K562 (cell line): ENCODE data around the gene THADA. TPM values are rescaled to one million over a fixed set of nuclear protein-coding genes. Genes with fewer than 3 reads are reported as not detected.

Source experiments
- C11orf30 ChIP-seq: fragments of 450-650 bp; IDR thresholded peaks from 2 replicates; pipeline ENCODE4 v1.6.1; 2016; ENCODE audit warnings: low read depth, mild to moderate bottlenecking
- EP400 ChIP-seq: fragments of 450-650 bp; IDR thresholded peaks from 2 replicates; pipeline ENCODE4 v1.6.1; 2017; ENCODE audit warnings: antibody characterized with exemption, mild to moderate bottlenecking, moderate library complexity
- FOXK2 ChIP-seq, 2 experiments: fragments of 450-650 bp; IDR thresholded peaks in 1 of 2; conservative IDR thresholded peaks in 1 of 2; 2 replicates each; pipeline ENCODE4 v1.6.1; 2016; ENCODE audit warnings: low read depth in 2 of 2, mild to moderate bottlenecking in 1 of 2
- HIVEP1 ChIP-seq: fragments of 250-450 bp; sonication (Bioruptor Pico); IDR thresholded peaks from 2 replicates; pipeline ENCODE4 v1.4.0; 2020; ENCODE audit warnings: mild to moderate bottlenecking
- L3MBTL2 ChIP-seq: fragments of 450-650 bp; IDR thresholded peaks from 2 replicates; pipeline ENCODE4 v1.6.1; 2016; ENCODE audit warnings: mild to moderate bottlenecking, moderate library complexity
- LARP7 ChIP-seq: fragments of 450-650 bp; IDR thresholded peaks from 2 replicates; pipeline ENCODE4 v1.6.1; 2016
- MTA2 ChIP-seq: fragments of 450-650 bp; IDR thresholded peaks from 2 replicates; pipeline ENCODE4 v1.6.1; 2016; ENCODE audit warnings: low read depth
- NBN ChIP-seq: fragments of 450-650 bp; IDR thresholded peaks from 2 replicates; pipeline ENCODE4 v1.6.1; 2016; ENCODE audit warnings: low read depth, mild to moderate bottlenecking
- NFATC3 ChIP-seq: fragments of 450-650 bp; IDR thresholded peaks from 2 replicates; pipeline ENCODE4 v1.6.1; 2017; ENCODE audit warnings: mild to moderate bottlenecking
- RBM34 ChIP-seq: fragments of 200-400 bp; formaldehyde crosslinking; IDR thresholded peaks from 2 replicates; pipeline ENCODE4 v1.6.1; 2018; ENCODE audit warnings: low read length, borderline replicate concordance; ENCODE audit not compliant: insufficient read depth
- TAF1 ChIP-seq: IDR thresholded peaks from 2 replicates; pipeline ENCODE4 v1.6.1; 2011; ENCODE audit warnings: mild to moderate bottlenecking, low read length, moderate library complexity; ENCODE audit not compliant: insufficient read depth, control insufficient read depth, severe bottlenecking; ENCODE audit errors: extremely low read depth
- ZKSCAN1 ChIP-seq: fragments of 150-350 bp; IDR thresholded peaks from 2 replicates; pipeline ENCODE4 v1.6.1; 2016; ENCODE audit warnings: low read depth, low read length
- ZNF583 ChIP-seq: fragments of 250-450 bp; sonication (Bioruptor Pico); IDR thresholded peaks from 2 replicates; pipeline ENCODE4 v1.4.0; 2020
- ZNF584 ChIP-seq: fragments of 200-800 bp; sonication (Bioruptor generic); IDR thresholded peaks from 2 replicates; pipeline ENCODE4 v1.6.1; 2016; ENCODE audit warnings: low read depth, mild to moderate bottlenecking, missing genetic modification characterization, missing compliant biosample characterization
- ZNF77 ChIP-seq: fragments of 250-450 bp; sonication (Bioruptor Pico); IDR thresholded peaks from 2 replicates; pipeline ENCODE4 v1.5.0; 2020
- polyA plus RNA-seq, 8 experiments: library from polyadenylated mRNA; depleted of rRNA in 4 of 8; stranded (reverse) in 5 of 8; unstranded in 3 of 8; fragments of >200 nt; fragmentation: Nextera tagmentation in 2 of 8; fragmentation: Illumina TruSeq in 1 of 8; extraction: Ambion mirVana in 2 of 8; extraction: Trizol in 1 of 8; gene quantifications; 2 replicates each; pipeline versions ENCODE4 v1.2.1 to v1.2.3, GENCODE V29; 2011 to 2014; ENCODE audit warnings: inconsistent platforms in 1 of 8, missing spikeins in 1 of 8
- total RNA-seq, 7 experiments: library from RNA; depleted of rRNA in 6 of 7; stranded (reverse); fragments of >200 nt in 6 of 7; fragmentation: Illumina TruSeq in 2 of 7; extraction: Trizol in 2 of 7; gene quantifications; 2 replicates each; pipeline versions ENCODE4 v1.2.1 to v1.2.3, GENCODE V29; 2011 to 2021; ENCODE audit warnings: low replicate concordance in 1 of 7
- TF ChIP-seq, protein P1 (sequence below): fragments of 450-650 bp; formaldehyde crosslinking; conservative IDR thresholded peaks from 2 replicates; pipeline ENCODE4 v1.4.0; 2022; ENCODE audit warnings: mild to moderate bottlenecking, missing genetic modification characterization
- TF ChIP-seq, protein P2 (sequence below): fragments of 450-650 bp; IDR thresholded peaks from 2 replicates; pipeline ENCODE4 v1.6.1; 2016; ENCODE audit warnings: borderline replicate concordance
- TF ChIP-seq, protein P3 (sequence below): sonication (generic); formaldehyde crosslinking; IDR thresholded peaks from 2 replicates; pipeline ENCODE4 v1.8.0; 2022; ENCODE audit warnings: missing genetic modification reagents, mild to moderate bottlenecking, moderate library complexity, borderline replicate concordance
- TF ChIP-seq, protein P4 (sequence below): fragments of 250-450 bp; sonication (Bioruptor Pico); IDR thresholded peaks from 2 replicates; pipeline ENCODE4 v1.5.0; 2021
- TF ChIP-seq, protein P5 (sequence below): sonication (generic); formaldehyde crosslinking; IDR thresholded peaks from 2 replicates; pipeline ENCODE4 v1.8.1; 2023; ENCODE audit warnings: mild to moderate bottlenecking, missing genetic modification reagents
- TF ChIP-seq, protein P6 (sequence below): fragments of 250-450 bp; sonication (Bioruptor Pico); IDR thresholded peaks from 2 replicates; pipeline ENCODE4 v1.8.0; 2021; ENCODE audit warnings: borderline replicate concordance, mild to moderate bottlenecking, moderate library complexity; ENCODE audit not compliant: poor library complexity, severe bottlenecking

The THADA gene
- total and polyA plus RNA-seq, 9 of the 15 experiments (the other 6 are each of a cell fraction or from before 2014, with no cell fraction given): 17.8 to 34.7 (median 31.9) TPM

DNA sequence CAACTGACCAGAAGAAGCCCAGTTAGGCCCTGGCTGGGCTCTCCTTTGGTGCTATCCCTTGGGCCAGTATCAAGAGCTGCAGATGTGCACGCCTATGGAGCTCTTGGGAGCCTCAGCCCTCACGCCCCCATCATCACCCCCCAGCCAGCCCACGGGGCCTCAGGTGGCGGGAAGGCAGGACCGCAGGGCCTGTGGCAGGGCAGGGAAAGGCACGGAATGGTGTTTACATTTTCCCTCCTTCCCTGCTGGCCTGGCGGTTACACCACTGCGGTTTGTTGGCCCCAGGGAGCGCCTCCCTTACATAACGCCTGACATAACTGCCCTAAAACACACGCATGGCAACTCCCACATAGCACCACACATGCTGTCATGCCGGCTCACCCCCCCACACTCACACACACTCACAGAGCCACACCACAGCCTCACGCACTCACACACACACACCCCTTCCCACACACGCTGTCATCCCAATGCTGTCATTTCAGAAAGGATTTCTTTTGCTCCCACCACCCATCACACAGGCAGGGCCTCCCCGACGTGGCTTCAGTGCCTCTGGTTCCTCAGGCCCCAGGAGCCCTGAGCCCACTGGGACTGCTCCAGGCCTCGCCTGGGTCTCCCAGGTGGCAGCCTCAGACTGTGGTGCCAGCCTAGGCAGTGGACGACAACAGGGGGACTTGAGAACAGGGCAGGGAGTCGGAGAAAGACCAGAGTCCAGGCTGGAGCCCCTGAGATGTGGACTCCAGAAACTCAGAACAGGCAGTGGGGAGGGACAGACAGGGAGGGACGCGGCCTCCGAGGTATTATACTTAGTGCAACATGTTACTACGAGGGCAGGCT lies 385.2 kb downstream of the THADA start (continued):
- no peak for TF ChIP-seq NFATC3
- TF ChIP-seq ZNF77: no peak
- TF ChIP-seq, protein P1, sequence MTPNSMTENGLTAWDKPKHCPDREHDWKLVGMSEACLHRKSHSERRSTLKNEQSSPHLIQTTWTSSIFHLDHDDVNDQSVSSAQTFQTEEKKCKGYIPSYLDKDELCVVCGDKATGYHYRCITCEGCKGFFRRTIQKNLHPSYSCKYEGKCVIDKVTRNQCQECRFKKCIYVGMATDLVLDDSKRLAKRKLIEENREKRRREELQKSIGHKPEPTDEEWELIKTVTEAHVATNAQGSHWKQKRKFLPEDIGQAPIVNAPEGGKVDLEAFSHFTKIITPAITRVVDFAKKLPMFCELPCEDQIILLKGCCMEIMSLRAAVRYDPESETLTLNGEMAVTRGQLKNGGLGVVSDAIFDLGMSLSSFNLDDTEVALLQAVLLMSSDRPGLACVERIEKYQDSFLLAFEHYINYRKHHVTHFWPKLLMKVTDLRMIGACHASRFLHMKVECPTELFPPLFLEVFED (CRISPR knock-in tag): peak; percentile 82
- TF ChIP-seq, protein P2, sequence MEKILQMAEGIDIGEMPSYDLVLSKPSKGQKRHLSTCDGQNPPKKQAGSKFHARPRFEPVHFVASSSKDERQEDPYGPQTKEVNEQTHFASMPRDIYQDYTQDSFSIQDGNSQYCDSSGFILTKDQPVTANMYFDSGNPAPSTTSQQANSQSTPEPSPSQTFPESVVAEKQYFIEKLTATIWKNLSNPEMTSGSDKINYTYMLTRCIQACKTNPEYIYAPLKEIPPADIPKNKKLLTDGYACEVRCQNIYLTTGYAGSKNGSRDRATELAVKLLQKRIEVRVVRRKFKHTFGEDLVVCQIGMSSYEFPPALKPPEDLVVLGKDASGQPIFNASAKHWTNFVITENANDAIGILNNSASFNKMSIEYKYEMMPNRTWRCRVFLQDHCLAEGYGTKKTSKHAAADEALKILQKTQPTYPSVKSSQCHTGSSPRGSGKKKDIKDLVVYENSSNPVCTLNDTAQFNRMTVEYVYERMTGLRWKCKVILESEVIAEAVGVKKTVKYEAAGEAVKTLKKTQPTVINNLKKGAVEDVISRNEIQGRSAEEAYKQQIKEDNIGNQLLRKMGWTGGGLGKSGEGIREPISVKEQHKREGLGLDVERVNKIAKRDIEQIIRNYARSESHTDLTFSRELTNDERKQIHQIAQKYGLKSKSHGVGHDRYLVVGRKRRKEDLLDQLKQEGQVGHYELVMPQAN: peak; percentile 46; the same call in 1 of the 2 replicates
- peak; percentile 90 to 96 for TF ChIP-seq FOXK2 (conservative IDR thresholded peaks at IDR 0.05 in 1 of 2, IDR thresholded peaks at IDR 0.05 in 1 of 2; ENCODE audit: low read depth in 2 of 2)
- TF ChIP-seq LARP7: peak; percentile 83
- TF ChIP-seq MTA2: peak; percentile 44
- no peak for TF ChIP-seq ZKSCAN1
- no peak for TF ChIP-seq RBM34
- TF ChIP-seq TAF1: peak; percentile 22
- peak; percentile 68; the same call in 1 of the 2 replicates for TF ChIP-seq L3MBTL2
- TF ChIP-seq ZNF583 (CRISPR knock-in tag): no peak; the same call in 1 of the 2 replicates
- TF ChIP-seq, protein P3, sequence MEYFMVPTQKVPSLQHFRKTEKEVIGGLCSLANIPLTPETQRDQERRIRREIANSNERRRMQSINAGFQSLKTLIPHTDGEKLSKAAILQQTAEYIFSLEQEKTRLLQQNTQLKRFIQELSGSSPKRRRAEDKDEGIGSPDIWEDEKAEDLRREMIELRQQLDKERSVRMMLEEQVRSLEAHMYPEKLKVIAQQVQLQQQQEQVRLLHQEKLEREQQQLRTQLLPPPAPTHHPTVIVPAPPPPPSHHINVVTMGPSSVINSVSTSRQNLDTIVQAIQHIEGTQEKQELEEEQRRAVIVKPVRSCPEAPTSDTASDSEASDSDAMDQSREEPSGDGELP: peak; percentile 84
- no peak for TF ChIP-seq HIVEP1 (CRISPR knock-in tag)
- TF ChIP-seq NBN: 0 out of 2 replicates have a peak, but pooled peaks have one; percentile 47
- 0 out of 2 replicates have a peak, but pooled peaks have one; percentile 44 for TF ChIP-seq ZNF584 (CRISPR knock-in tag)
- TF ChIP-seq, protein P4, sequence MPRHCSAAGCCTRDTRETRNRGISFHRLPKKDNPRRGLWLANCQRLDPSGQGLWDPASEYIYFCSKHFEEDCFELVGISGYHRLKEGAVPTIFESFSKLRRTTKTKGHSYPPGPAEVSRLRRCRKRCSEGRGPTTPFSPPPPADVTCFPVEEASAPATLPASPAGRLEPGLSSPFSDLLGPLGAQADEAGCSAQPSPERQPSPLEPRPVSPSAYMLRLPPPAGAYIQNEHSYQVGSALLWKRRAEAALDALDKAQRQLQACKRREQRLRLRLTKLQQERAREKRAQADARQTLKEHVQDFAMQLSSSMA (CRISPR knock-in tag): no peak
- peak; percentile 54 for TF ChIP-seq EP400
- TF ChIP-seq C11orf30: no peak
- TF ChIP-seq, protein P5, sequence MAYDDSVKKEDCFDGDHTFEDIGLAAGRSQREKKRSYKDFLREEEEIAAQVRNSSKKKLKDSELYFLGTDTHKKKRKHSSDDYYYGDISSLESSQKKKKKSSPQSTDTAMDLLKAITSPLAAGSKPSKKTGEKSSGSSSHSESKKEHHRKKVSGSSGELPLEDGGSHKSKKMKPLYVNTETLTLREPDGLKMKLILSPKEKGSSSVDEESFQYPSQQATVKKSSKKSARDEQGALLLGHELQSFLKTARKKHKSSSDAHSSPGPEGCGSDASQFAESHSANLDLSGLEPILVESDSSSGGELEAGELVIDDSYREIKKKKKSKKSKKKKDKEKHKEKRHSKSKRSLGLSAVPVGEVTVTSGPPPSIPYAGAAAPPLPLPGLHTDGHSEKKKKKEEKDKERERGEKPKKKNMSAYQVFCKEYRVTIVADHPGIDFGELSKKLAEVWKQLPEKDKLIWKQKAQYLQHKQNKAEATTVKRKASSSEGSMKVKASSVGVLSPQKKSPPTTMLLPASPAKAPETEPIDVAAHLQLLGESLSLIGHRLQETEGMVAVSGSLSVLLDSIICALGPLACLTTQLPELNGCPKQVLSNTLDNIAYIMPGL (CRISPR knock-in tag): no peak
- TF ChIP-seq, protein P6, sequence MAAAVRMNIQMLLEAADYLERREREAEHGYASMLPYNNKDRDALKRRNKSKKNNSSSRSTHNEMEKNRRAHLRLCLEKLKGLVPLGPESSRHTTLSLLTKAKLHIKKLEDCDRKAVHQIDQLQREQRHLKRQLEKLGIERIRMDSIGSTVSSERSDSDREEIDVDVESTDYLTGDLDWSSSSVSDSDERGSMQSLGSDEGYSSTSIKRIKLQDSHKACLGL (CRISPR knock-in tag): no peak
